NB4 (cell line): ENCODE measurements around the gene GNA15.

ENCODE experiments used
- MYC ChIP-seq: IDR thresholded peaks from 2 replicates; pipeline ENCODE4 v1.6.1; 2011; ENCODE audit warnings: low read depth, low read length
- POLR2A ChIP-seq: IDR thresholded peaks from 2 replicates; pipeline ENCODE4 v1.6.1; 2011; ENCODE audit warnings: mild to moderate bottlenecking; ENCODE audit not compliant: insufficient read length; ENCODE audit errors: extremely low read depth
- TF ChIP-seq, protein P1 (sequence below): IDR thresholded peaks from one replicate; pipeline ENCODE4 v1.5.1; 2012; ENCODE audit warnings: low read depth, low read length

DNA sequence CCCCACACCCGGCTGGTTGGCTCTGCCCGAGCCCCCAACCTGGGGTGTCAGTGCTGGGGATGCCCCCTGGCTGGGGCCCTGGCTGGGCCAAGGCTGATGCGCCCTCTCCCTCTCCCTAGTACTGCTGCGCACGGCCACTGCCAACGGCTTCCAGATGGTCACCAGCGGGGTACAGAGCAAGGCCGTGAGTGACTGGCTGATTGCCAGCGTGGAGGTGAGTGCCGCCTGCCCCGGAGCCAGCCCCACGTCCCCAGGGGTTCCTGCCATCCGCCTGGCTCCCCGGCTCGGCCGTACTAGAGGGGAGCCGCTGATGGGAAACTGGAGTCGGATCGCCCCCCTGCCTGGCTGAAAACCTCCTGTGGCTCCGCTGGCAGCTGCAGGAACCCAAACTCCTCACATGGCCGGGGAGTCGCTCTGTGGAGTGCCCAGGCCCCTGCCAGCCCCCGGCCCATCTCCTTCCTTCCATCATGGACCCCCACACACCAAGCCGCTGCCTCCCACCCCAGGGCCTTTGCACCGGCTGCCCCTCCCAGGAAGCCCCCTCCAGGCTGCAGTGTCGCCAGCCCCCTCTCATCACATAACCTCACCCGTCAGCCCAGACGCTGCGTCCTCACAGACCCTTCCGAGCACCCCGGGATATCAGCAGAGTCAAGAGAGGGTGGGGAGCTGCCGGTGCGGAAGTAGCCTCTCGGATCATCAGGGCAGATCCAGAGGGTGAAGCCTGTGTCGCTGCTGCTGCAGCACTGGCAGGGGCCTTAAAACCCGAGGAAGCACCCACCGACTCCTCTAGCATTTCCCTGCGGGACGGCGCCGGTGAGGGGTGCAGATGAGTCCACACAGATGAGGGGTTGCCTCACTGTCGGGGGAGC lies 60.5 kb downstream of the GNA15 start:
- TF ChIP-seq, protein P1, sequence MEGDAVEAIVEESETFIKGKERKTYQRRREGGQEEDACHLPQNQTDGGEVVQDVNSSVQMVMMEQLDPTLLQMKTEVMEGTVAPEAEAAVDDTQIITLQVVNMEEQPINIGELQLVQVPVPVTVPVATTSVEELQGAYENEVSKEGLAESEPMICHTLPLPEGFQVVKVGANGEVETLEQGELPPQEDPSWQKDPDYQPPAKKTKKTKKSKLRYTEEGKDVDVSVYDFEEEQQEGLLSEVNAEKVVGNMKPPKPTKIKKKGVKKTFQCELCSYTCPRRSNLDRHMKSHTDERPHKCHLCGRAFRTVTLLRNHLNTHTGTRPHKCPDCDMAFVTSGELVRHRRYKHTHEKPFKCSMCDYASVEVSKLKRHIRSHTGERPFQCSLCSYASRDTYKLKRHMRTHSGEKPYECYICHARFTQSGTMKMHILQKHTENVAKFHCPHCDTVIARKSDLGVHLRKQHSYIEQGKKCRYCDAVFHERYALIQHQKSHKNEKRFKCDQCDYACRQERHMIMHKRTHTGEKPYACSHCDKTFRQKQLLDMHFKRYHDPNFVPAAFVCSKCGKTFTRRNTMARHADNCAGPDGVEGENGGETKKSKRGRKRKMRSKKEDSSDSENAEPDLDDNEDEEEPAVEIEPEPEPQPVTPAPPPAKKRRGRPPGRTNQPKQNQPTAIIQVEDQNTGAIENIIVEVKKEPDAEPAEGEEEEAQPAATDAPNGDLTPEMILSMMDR = no peak
- TF ChIP-seq POLR2A (no peak), MYC (no peak)
